ENCODE data around the gene HPS4.

- TF ChIP-seq, protein P1, sequence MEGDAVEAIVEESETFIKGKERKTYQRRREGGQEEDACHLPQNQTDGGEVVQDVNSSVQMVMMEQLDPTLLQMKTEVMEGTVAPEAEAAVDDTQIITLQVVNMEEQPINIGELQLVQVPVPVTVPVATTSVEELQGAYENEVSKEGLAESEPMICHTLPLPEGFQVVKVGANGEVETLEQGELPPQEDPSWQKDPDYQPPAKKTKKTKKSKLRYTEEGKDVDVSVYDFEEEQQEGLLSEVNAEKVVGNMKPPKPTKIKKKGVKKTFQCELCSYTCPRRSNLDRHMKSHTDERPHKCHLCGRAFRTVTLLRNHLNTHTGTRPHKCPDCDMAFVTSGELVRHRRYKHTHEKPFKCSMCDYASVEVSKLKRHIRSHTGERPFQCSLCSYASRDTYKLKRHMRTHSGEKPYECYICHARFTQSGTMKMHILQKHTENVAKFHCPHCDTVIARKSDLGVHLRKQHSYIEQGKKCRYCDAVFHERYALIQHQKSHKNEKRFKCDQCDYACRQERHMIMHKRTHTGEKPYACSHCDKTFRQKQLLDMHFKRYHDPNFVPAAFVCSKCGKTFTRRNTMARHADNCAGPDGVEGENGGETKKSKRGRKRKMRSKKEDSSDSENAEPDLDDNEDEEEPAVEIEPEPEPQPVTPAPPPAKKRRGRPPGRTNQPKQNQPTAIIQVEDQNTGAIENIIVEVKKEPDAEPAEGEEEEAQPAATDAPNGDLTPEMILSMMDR (conservative IDR thresholded peaks at IDR 0.05 in 1 of 2, IDR thresholded peaks at IDR 0.05 in 1 of 2; ENCODE audit: extremely low read depth in 1 of 2, insufficient read depth in 1 of 2, low read depth in 1 of 2, low read length in 2 of 2), result no peak
- no peak for TF ChIP-seq EZH2 (IDR thresholded peaks at IDR 0.05; ENCODE audit: borderline replicate concordance, low read length)
Measured at GRCh38 chr22:26476705-26477340, 6.8 kb downstream of the HPS4 start.

All from mammary epithelial cell (primary cell).